Muscle of arm (tissue), 12 donors: ENCODE measurements around the gene NOTCH3. TPM values are rescaled to one million over a fixed set of nuclear protein-coding genes. Genes with fewer than 3 reads are reported as not detected.

Source experiments
- DNase-seq: peaks from one replicate; pipeline ENCODE4 v3.0.0-alpha.2; 2013
- polyA plus RNA-seq, 12 donors: library from polyadenylated mRNA; unstranded; fragments of 120-200 nt; gene quantifications; one replicate each; pipeline ENCODE4 v1.2.1, GENCODE V29; 2013; ENCODE audit not compliant: insufficient read length in 12 of 12

Gene NOTCH3
- polyA plus RNA-seq, 12 donors: 102 to 178 (median 124) TPM

DNA sequence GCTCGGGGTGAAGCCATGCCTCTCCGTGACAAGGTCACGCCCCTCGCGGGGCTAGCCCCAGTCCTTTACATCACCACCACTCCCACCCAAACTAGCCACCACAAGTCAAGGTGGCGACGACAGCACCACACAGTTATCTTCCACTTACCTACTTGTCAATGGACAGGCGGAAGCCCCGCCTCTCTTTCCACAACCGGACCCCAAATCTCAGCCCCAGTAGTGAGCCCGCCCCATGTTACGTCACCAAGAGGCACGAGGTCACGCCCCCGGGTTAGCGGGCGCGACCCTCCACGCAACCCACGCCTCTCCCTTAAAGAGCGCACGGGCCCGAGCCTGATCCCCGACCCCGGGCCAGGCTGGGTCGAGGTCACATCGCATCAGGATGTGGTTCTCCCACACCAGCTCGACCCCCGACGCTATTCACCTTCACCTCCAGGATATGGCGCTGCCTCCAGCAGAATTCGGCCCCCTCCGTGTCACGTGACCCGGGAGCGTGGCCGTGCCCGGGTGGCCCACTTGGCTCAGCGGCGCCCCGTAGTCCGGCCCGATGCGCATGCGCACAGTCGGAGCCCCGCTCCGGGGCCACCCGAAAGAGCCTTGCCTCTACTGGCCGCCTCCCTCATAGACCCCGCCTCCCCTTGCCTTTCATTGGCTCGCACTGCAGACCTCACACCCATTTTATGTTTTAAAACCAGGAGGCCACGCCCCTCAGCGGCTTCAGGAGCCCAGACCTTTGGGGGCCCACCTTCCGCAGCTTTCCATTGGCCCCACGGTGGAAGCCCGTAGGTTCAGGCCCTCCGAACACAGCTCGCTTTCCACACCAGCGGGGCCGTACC lies 75.3 kb downstream of the NOTCH3 start:
- peak; percentile 97 for DNase-seq

DNA sequence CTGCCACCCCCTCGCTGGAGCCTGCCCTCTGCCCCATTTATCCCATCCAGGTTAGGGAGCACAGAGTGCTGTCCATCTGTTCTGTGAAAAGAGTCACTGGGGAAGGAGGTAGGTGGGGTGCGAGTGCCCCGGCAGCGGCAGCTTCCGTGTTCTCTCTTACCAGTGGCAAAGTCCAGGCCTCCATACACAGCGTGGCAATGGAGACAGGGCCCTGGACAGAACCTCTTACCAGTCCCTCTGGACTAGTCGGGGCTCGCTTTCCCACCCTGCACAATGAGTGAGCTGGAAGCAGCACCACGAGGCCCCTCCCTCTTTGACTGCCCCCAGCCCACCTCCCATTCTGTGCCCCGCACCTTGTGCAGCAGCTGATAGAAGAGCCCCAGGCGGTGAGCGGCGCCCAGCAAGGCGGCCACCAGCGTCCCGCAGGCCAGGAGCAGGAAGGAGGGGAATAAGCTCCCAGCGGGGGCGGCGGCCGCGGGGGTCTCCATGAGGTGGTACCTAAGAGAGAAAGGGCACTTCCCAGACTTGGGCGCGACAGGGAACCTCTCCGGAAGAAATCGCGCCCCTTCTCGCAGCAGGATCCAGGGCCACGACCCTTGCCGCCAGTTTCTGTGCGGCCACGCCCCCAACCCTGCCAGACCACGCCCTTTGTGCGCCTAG lies 76.1 kb downstream of the NOTCH3 start:
- DNase-seq: no peak

DNA sequence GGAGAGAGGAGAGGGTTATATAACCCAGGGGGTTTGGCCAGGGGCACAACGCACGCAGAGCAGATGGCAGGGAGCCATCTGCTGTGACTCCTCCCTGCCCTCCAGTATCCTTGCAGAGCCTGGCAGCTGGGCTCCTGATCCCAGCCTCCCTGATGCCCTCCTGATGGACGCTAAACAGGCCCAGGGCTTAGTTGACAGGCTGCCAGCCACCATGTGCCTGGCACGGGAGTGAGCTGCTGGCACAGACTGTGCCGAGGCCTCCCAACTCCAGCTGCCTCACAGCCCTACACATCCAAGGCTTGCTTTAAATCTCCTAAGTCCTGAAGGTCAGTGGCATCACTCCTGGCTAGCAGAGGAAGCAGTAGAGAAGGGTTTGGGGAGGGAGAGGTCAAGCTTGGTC lies 76.9 kb downstream of the NOTCH3 start:
- DNase-seq: peak; percentile 50

DNA sequence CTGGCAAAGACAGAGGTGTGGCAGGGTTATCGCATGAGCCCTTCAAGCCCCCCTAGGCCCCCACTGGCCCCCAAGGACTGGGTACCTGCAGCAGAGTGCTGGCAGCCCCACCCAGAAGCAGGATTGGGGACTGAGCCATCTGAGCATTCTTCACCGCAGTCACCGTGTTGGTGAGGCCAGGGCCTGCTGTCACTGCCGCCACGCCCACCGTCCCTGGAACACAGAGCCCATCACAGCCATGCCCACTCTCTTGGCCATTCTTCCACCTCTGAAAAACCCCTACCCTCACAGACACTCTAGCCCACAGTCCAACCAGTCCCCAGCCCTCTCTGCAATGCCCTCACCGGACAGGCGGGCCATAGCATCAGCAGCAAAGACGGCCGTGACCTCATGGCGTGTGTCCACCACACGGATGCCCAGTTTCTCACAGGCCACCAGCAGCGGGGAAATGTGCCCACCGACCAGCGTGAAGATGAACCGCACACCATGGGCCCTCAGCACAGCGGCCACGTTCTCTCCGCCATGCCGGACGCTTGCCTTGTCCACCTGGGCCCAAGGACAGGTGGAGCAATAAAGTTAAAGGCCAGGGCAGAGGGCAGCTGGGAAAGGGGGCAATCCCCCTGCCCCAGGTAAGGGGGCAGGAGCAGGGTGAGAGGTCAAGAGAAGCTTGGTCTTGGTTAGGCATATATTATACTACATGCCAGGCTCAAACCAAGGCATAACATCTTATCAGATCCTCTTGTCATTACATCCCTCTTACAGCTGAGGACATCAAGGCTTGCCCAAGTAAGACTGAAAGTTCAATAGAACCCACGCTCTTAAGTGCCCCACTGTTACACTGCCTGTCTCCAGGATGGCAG lies 77.5 kb downstream of the NOTCH3 start:
- DNase-seq: no peak

DNA sequence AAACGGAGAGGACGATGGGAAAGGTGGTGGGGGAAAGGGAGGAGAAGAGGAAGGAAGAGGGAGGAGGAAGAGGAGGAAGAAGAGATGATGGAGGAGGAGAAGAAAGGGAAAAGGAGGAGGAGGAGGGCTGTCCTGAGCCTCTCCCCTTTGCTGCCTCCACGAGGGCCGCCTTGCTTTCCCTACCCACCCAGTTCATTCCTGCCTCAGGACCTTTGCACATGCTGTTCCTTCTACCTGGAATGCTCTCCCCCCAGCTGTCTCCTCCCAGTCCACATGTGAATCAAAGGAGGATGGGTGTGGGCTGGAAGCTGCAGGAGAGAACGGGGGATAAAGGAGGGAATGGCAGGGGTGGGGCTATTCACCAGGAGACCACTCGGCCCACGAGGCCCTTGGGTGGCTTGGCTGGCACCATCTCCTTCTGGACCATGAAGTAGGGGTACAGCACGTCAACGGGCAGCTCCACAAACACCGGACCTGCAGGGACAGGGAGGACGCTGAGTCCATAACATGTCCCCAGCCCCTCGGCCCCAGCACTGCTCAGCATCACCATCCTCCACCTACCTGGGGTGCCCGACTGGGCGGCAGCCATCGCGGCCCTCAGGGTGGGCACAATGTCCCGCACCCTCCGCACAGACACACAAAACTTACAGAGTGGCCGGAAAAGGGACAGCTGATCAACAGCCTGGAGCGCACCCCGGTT lies 78.3 kb downstream of the NOTCH3 start:
- DNase-seq: no peak

DNA sequence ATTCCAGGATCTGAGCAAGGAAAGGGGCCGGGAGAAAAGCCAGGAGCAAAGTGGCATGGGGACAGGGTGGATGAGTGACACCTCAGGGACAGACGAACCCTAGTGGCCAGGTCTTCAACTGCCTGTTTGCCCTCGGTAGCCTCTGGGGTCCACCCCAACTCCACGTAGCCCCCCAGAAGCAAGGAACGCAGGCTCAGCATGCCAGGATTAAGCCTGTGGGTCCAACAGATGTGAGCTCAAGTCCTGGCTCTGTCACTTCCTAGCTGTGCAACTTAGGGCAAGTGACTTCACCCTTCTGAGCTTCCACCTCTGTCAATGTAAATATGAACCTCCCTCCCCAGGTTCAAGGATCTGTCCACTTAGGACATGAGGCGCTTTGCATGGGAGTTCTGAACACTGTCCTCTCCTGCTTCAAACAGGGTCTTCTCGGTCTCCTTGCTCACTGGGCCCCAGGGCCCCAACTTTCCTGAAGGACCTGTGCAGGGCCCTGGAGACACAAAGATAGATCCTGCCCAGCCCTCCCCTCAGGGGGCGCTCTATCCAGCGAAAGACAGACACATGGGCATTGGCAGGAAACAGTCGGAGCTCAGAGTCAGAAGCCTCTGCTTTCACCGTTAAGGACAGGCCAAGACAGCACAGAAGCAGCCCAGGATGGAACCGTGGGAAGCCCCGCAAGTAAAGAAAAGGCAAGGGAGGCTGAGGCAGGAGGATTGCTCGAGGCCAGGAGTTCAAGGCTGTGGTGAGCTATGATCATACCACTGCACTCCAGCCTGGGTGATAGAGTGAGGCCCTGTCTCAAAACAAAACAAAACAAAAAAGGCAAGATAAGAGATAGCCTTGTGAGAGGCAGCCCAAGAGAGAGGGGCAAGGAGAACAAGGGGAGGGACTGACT lies 80.4 kb downstream of the NOTCH3 start:
- no peak for DNase-seq

DNA sequence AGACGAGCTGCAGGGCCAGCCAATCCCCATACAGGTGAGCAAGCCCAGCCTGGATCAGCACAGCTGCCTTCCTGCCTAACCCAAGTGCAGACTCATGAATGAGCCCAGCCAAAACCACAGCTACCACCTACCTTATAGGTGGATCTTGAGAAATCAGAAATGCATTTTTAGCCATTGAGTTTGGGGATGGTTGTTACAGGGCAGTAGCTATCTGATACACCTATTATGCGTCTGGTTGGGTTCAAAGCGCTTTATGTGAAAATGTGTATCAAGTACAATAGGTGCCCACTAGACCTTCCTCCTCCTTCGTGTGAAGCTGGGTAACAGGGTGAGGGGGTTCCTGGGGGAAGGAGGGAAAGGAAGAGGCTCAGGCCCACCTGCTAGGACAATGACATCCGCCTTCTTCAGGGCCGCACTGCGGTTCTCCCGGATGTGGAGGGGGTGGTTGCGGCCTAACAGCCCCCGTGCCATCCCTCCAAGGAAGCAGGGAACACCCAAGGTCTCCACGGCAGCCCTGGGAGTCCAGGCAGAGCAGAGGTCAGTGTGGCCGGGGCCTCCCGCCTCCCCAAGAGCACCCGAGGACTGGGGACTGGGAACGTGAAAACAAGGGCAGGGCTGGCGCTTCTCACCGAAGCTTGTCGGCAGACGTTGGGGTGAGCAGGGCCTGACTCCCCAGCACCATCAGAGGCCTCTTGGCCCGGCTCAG lies 81.9 kb downstream of the NOTCH3 start:
- DNase-seq: no peak

DNA sequence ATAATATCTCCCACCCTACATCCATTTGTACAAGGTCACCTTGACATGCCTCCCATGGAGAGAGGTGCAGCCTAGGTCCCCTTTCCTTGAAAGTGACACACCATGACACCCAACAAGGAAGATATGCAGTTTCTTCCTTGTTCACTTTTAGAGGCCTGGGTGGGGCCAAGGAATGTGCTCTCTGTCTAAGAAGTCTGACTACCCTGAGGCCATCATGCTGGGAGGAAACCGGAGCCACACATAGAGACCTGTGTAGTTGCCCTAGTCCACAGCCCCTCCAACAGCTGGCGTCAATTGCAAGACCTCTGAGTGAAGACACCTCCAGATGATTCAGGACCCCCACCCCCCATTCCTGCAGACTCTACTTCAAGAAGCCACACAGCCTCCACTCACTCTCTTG lies 82.5 kb downstream of the NOTCH3 start:
- DNase-seq: no peak

DNA sequence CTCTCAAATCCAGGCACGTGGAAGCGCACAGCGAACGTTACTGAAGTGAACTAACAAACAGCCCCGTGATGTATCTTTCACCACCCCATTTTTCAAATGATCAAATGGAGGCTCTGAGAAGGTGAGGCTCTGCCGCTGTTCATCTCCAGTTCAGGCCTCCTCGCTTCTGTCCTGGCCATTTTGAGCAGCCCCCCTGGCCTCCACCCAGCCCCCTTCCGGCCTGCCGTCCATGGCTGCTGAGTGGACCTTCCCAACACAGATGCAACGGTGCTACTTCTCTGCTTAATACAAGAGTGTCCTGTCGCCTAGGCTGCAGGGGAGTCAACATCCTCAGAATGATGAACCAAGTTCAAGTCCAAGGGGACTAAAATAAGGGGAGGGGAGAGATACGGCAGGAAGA lies 83.9 kb downstream of the NOTCH3 start:
- no peak for DNase-seq

DNA sequence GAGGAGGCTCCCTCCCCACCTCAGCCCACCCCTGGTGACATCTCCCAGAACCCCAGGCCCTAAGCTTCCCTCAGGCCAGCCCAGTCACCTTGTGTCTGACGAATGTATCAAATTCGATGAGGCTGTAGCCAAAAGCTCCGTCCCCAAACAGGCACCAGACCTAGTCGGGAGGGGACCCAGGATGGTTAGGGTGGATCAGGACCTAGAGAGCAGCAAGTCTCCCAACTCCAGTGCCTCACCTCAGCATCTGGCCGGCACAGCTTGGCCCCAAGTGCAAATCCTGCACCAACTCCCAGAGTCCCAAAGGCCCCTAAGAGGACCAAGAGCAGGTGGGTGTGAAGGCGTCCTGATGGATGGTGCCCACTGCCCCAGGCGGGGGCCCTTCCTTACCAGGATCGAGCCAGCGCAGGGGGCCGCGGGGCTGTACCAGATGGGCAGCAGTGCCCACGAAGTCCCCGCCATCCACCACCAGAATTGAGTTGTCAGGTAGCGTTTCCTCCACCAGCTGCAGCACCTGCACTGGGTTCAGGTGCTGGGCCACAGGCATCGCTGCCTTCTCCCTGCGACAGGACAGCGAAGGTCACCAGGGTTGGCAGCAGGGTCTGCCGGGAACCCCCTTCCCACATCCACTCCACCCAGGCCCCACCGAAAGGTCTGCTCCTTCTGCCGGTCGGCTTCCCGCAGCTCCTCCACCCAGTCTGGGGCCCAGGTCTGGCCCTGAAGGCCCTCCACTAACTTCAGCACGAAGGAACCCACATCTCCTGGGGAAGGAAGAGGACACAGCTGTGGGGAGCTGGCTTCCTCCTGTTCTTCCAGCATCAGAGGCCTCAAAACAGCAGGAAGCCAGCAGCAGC lies 84.8 kb downstream of the NOTCH3 start:
- DNase-seq: no peak

DNA sequence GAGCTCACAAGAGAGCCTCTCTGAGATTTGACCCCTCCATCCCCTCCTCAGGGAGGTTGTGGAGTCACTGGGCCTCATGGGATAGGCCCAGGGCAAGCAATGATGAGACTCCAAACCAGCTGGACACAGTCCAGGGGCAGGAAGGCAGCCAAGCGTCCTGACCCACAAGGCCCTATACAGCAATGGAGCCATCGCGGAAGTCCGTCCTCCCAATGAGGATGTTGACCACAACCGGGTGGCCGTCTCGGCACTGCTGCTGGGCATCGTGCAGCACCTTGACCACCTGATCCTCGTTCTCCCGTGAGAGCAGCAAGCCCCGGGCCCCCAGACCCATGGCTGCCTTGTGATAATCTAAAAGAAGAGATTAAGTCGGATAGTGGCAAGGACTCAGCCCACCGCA lies 85.7 kb downstream of the NOTCH3 start:
- no peak for DNase-seq

DNA sequence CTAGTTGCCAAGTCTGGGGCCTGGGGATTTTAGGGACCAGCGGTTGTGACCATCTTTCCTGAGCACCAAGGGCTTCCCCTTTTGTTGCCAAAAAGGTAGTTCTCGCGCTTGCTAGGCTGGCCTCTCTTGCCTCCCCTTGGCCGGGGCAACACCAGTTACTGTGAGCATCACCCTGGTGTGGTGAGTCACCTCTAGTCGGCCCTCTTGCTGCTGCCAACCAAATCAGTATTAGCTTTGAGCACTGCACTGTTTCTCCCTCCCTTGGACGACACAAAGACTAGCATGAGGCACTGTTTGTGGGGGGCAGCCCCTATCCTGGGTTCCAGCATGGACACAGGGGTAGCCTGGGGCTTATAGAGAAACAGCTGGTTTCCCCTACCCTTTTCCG lies 86.6 kb downstream of the NOTCH3 start:
- DNase-seq: no peak

DNA sequence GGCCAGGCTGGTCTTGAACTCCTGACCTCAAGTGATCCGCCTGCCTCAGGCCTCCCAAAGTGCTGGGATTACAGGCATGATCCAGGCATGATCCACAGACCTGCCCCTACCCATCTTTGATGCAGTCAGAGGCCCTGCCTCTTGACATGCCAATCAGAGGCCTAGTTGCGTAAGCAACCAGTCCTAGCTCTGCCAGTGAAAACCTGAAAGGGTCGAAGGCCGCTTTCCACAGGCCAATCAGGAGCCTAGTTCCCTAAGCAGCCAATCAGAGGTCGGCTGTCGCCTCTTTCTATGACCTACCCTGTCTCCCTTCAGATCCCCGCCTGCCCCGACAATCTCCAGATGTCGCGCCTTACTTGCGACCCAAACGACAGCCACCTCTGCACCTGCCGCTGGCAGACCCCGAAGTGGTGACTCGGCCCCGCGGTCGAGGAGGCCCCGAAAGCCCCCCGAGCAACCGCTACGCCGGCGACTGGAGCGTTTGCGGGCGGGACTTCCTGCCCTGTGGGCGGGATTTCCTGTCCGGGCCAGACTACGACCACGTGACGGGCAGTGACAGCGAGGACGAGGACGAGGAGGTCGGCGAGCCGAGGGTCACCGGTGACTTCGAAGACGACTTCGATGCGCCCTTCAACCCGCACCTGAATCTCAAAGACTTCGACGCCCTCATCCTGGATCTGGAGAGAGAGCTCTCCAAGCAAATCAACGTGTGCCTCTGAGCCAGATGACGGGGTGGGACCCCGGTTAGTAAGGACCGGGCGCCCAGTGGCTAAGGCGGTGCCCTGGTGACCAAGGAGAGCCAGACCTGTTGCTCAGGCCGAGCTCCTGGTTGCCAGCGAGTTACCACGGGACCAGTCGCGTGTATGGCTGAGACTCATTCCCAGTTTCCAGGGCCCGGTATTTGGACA lies 87.3 kb downstream of the NOTCH3 start:
- no peak for DNase-seq

DNA sequence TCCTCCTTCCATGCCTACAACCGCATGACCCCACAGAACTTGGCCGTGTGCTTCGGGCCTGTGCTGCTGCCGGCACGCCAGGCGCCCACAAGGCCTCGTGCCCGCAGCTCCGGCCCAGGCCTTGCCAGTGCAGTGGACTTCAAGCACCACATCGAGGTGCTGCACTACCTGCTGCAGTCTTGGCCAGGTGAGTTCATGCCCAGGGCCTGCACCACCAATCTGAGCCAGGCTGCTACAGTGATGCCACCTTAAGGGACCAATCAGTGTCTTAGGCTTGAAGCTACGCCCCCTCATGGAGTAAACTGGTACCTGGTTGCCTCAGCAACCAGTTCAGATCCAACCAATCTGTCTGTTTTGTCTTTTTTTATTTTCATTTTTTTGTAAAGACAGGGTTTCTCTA lies 88.4 kb downstream of the NOTCH3 start:
- no peak for DNase-seq

DNA sequence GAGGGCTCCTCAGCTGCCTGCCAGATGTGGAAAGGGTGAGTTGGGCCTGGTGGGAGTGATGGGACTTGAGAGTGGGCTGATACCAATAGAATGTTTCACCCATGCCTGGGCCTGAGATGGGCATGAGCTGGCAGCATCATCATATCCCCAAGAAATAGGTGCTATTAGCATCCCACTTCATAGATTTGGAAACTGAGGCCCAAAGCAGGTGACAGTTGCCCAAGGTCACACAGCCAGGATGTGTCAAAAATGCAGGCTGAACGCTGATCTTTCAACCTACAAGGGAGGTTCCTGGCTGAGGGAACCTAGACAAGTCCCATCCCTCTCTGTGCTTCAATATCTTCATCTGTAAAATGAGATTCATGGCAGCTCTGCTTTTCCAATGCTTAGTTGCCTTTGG lies 89.0 kb downstream of the NOTCH3 start:
- no peak for DNase-seq

DNA sequence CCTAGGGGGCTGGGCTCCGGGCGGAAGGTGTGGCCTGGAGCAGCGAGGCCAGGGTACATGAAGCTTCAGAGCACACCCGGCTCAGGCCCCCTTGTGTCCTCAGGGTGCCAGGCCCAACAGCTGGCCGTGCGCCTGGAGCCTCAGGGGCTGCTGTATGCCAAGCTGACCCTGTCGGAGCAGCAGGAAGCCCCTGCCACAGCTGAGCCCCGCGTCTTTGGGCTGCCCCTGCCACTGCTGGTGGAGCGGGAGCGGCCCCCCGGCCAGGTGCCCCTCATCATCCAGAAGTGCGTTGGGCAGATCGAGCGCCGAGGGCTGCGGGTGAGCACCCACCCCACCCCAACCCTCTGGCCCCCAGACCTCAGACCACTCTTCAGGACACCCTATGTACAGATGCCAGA lies 90.4 kb downstream of the NOTCH3 start:
- no peak for DNase-seq

DNA sequence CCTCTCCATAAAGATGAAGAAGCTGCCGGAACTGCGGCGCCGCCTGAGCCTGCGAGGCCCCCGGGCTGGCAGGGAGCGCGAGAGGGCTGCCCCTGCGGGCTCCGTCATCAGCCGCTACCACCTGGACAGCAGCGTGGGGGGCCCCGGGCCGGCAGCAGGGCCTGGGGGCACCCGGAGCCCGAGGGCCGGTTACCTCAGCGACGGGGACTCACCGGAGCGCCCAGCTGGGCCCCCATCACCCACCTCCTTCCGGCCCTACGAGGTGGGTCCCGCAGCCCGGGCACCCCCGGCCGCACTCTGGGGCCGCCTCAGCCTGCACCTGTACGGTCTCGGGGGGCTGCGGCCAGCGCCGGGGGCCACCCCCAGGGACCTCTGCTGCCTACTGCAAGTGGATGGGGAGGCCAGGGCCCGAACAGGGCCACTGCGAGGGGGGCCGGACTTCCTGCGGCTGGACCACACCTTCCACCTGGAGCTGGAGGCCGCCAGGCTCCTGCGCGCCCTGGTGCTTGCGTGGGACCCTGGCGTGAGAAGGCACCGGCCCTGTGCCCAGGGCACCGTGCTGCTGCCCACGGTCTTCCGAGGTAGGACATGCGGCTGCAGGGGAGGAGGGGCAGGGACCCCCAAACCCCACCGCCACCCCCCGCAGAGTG lies 90.9 kb downstream of the NOTCH3 start:
- no peak for DNase-seq
